Stimulated activated CD8-positive, alpha-beta memory T cell treated with anti-CD3 and anti-CD28 coated beads, Interleukin-4, amount 100 ng/mL, for 48 hours (primary cell): ENCODE measurements around the gene CYP11A1.

Source experiments
- DNase-seq: peaks from one replicate; pipeline ENCODE4 v3.0.0-alpha.2; 2020

The CYP11A1 gene

DNA sequence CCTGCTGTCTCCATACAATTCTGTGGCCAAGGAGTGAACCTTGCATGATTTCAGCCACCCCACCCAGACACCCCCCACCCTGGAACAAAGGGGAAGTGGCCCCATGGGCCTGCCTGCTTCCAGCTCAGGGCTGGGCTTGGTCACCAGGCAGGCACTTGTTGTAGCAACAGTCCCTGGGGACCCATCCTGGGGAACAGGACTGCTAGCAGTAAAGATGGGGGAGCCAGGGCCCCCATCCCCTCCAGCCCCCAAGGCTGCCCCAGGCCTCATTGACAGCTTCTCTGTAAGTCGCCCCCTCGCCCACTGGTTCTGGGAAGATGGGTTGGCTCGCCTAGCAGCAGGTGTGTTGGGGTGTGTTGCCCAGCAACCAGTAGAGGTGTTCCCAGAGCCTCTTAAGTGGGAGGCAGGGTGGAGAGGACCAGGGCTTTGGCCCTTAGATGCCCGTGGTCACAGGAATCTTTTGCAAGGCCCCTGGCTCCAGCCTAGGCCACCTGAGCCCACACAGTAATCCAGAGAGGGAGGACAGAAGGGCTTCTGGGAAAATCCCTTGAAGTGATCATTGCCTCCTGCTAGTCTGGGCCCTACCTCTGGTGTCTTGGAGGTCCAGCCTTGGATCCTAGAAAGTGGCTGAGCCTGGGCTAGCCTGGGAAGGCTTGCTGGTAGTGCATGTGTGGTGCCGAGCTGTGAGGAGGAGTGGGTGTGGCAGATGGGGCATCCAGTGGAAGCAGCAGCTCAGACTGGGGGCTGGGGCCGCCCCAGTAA is 48.9 kb downstream of the CYP11A1 start:
- DNase-seq = peak; percentile 34

DNA sequence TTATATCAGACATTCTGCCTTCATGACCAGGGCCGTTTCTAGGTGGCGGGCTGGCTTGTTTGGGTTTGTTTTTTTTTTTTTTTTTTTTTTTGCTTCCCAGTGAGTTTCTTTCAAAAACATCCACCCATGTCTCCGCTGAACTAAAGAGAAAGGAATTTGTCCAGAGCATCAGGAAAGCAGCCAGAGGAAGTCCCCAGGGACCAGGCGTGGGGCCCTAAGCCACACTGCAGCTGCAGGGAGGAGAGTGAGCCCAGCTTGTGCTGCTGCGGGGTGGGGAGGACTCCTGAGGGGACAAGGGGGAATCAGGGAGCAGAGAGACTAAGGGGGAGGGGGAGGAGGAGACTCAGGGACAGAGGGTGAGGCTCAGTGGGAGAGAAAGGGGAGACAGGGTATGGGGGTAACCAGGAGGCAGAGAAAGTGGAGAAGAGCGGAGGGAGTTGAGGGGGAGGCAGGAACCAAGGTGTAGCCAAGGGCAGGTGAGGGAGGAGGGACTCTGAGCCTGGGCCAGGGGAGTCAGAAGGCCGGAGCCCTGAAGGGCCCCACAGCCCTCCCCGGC is 49.5 kb downstream of the CYP11A1 start:
- no peak for DNase-seq

GRCh38 chr15:74316141-74316540 is 51.3 kb downstream of the CYP11A1 start:
- DNase-seq = no peak

- peak; percentile 54 for DNase-seq
Observed at GRCh38 chr15:74315626-74316025, 51.8 kb downstream of the CYP11A1 start.

DNA sequence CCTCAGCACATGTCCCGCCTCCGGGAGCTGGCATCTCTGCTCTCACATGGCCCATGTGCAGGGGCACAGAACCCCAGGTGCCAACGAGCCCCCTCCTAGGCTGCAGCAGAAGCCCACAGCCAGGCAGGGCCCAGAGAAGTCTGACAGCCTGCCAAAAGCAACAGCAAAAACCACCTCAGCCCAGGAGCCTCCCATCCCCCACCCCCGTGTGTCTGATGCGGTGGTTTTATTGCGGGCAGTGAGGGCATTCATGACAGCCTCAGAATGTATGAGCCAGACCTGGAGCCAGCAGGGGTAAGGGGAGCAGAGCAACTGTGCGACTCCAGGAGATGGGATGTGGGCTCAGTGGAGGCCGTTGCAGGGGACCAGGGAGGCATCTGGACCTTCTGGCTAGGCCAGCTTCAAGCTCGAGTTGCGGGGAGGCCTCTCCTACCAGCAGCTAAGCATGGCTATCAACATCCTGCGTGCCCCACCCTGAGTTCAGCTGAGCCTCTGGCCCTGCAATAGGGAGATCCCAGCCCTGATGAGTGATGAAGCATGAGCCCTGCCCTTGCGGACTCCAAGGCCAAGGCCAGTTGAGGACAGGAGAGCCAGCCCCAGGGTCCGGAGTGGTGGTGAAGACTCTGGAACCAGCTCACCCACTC is 52.5 kb downstream of the CYP11A1 start:
- DNase-seq = peak; percentile 69

DNA sequence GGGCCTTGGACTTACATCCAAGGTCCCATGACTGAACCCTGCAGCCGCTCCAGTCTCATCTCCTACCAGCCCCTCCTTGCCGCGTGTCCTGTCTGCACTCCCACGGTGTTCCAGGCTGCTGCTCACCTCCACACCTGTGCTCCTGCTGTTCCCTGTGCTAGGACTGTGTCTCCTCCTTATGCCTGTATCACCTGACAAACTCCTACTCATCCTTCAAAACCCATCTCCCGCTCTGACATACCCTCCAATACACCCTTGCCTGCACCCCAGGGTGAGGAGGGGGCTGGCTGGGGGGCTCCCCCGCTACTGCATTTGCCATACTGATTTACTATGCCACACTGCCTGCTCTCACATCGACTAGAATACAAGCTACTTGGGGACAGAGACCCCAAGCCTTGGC is 53.6 kb downstream of the CYP11A1 start:
- DNase-seq = no peak

GRCh38 chr15:74312445-74313007 is 54.9 kb downstream of the CYP11A1 start:
- DNase-seq = no peak

GRCh38 chr15:74311734-74312444 is 55.6 kb downstream of the CYP11A1 start:
- no peak for DNase-seq

GRCh38 chr15:74307827-74308811 is 59.3 kb downstream of the CYP11A1 start:
- peak; percentile 51 for DNase-seq

GRCh38 chr15:74306781-74307217 is 60.6 kb downstream of the CYP11A1 start:
- DNase-seq = no peak

GRCh38 chr15:74305687-74306086 is 61.8 kb downstream of the CYP11A1 start:
- DNase-seq = no peak

DNA sequence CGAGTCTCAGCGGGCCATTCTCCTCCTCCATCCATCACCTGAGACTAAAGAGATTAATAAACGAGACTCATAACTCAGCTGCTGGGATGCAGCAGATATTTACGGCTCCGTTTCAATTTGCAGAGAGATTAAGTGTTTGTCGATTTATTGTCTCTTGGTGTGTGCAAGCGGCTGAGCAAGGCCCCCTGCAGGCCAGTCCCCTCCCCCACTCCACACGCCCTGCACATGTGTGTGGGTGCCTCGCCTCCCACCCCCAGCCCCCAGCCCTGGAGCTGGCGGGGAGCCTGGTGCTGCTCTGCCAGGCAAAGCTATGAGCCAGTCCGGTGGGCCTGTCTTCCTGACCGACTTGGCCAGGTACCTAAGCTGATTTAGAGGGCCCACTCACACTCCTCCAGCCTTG is 63.0 kb downstream of the CYP11A1 start:
- no peak for DNase-seq

- DNase-seq = no peak
Observed at GRCh38 chr15:74303741-74304309, 63.6 kb downstream of the CYP11A1 start.

GRCh38 chr15:74302821-74303359 is 64.6 kb downstream of the CYP11A1 start:
- DNase-seq = peak; percentile 70

DNA sequence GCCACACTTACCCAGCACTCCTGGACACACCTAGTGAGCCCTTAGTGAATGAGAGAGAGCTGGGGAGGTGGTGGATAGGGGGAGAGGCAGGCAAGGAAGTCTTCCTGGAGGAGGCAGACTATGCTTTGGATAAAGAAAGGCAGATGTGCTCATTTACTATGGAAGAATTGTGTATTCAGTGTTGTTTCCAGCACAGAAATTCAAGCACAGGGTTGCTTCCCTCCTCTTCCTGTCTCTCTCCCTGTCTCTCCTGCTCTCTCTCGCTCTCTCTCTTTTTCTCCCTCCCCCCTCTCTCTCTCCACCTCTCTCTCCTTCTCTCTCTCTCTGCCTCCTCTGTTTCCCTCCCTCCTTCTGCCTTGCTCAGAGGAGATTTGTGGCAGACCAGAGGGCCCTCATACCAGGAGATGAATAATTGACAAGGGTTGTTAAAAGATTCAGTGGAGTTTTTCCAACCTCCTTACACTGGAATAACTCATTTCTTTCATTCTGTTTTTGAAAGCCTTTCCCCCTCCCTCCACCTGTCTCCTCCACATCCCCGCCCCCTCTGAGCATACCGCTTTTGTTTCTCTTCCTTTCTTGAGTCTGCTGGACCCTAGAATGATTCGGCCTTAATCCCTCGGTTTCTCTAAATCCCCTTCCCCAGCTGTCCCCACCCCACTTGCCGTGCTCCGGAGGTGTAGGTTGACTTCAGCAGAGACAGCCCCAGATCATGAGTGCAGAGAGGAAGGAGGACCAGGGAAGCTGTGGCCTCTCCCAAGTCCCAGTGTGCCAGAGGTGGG is 65.7 kb downstream of the CYP11A1 start:
- DNase-seq = no peak

DNA sequence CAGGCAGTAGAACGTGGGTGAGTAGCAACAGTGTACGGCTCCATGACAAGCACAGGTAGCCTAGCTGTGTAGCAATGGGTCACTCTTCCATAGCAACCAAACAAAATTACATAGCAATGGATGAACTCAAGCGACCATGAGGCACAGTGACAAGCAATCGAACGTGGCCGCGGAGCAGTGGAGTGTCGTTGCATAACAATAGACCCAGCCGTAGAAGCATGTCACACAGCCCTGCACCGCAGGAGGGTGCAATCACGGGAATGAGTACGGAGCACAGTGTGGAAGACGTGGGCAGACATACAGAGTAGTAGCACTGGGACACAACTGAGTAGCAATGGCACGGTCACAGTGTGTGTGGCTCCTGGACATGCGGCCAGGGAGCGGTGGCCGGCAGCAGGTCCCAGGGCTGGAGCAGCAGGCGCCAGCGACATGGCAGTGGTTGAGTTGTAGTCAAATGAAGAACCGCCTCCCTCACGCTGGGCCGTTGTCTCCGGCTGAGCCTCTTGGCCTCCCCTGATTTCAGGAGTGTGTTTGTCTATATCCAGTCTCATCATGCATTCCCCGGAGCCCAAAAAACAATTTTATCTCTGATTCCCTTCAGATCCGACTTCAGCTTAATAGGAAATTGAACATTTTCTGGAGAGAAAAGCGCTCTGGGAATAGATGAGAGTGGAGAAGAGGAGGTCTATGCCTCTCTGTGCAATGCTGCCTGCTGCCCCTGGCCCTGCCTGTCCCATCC is 67.2 kb downstream of the CYP11A1 start:
- DNase-seq = no peak

DNA sequence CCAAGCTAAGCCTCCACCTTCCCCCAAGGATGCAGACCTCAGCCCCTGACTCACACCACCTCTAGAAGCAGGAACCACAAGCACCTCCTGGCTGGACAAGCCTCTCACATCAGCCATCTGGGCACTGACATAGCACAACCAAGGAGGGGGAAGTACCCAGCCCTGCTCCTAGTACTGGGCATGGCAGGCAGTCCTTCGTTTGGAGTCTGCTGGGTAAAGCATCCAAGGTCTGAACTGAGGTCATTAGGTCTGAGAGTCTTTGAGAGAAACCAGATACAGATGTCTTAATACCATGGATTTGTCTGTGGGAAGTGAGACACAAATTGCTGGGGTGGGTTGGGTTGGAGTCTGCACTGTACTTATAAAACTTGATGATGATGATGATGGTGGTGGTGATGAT is 69.6 kb downstream of the CYP11A1 start:
- no peak for DNase-seq

DNA sequence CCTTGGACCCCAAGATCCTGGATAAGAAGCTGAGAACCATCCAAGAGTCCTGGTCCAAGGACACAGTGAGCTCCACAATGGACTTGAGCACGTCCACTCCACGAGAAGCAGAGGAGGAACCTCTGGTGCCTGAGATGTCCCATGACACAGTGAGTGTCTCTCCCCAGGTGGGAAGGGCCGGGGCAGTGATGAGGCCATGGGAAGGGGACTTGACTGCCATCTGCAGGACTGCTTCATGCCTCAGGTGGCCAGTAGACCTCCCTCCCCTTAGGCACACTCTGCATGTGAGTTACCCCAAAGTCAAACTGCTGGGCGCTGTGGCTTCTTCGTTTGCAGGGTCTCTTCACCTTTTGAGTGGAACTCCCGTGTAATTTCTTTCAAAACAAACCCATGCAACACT is 71.6 kb downstream of the CYP11A1 start:
- no peak for DNase-seq

DNA sequence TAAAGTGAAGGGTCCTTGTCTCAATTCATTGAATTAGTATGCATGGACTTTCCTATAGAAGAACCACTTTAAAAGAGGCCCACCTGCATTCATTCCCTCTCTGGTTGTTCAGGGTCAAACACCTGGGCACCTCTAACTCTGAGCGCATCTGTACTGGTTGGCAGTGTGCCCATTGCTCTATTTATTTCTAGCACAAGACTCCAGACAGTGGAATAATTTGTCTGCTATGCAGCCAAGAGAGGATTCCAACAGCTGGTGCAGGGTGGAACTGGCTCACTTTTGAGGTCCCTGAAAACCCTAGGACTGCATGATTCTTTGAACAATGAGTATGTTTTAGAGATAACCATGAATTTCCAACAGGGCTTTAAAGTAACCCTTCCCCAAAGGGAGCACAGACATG is 73.4 kb downstream of the CYP11A1 start:
- no peak for DNase-seq
